Glutamatergic neuron (in vitro differentiated cells): ENCODE data around the gene SCAMP1. TPM values are rescaled to one million over a fixed set of nuclear protein-coding genes. Genes with fewer than 3 reads are reported as not detected.

Experiments
- DNase-seq: peaks from one replicate; pipeline ENCODE4 v3.0.0; 2022
- H3K27ac Mint-ChIP-seq: one replicate; pipeline ENCODE4 v1.8.0; 2020; ENCODE audit warnings: mild to moderate bottlenecking, mixed read lengths, inconsistent platforms; ENCODE audit not compliant: unreplicated experiment
- H3K27me3 Mint-ChIP-seq: one replicate; pipeline ENCODE4 v1.8.0; 2020; ENCODE audit warnings: mild to moderate bottlenecking, moderate library complexity, mixed read lengths, inconsistent platforms; ENCODE audit not compliant: unreplicated experiment
- H3K36me3 Mint-ChIP-seq: one replicate; pipeline ENCODE4 v1.8.0; 2020; ENCODE audit warnings: mild to moderate bottlenecking, mixed read lengths, inconsistent platforms; ENCODE audit not compliant: unreplicated experiment
- H3K4me1 Mint-ChIP-seq: one replicate; pipeline ENCODE4 v1.8.0; 2020; ENCODE audit warnings: mild to moderate bottlenecking, low read depth, mixed read lengths, inconsistent platforms; ENCODE audit not compliant: unreplicated experiment
- H3K4me3 Mint-ChIP-seq: one replicate; pipeline ENCODE4 v1.8.0; 2020; ENCODE audit warnings: mild to moderate bottlenecking, mixed read lengths, inconsistent platforms; ENCODE audit not compliant: unreplicated experiment
- H3K9me3 Mint-ChIP-seq: one replicate; pipeline ENCODE4 v1.8.0; 2020; ENCODE audit warnings: mild to moderate bottlenecking, moderate library complexity, mixed read lengths, inconsistent platforms; ENCODE audit not compliant: unreplicated experiment
- total RNA-seq: library from RNA; stranded (reverse); fragmentation: NEBNext Ultra II Directional; extraction: Animal tissue kit (Norgen Biotek cat#: 25700); gene quantifications from one replicate; pipeline ENCODE4 v1.2.1, GENCODE V29; 2021; ENCODE audit not compliant: unreplicated experiment
- TF ChIP-seq, protein P1 (sequence below): fragments of 200-600 bp; sonication (generic); IDR thresholded peaks from one replicate; pipeline ENCODE4 v1.5.0; 2021; ENCODE audit not compliant: partially characterized antibody, unreplicated experiment

The SCAMP1 gene
- total RNA-seq, 1 donor from 2014 or later, result 36.2 TPM

DNA sequence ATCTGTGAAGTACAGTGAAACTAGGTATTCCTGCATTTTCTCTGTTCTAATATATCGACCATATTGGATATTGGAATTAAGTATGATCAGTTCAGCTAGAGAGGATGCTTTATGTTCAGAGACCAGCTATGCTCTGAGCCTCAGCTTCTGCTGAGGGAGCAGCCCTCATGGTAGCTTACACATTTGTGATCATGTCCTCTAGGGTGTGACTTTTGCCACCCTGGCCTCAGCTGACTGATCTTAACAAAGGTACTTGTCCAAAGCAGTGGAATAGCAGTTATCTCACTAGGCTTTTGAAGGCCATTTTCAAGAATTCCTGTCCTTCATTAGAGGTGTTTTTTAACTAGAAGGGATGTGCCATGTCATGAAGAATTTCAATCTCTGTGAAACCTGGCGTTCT lies 9.3 kb downstream of the SCAMP1 start:
- no peaks in the 10 kb centered on the region for H3K9me3 Mint-ChIP-seq
- H3K4me3 Mint-ChIP-seq, result no peak overlapping the region
- H3K36me3 Mint-ChIP-seq, result no peaks in the 10 kb centered on the region
- H3K4me1 Mint-ChIP-seq, result no peaks in the 10 kb centered on the region
- no peaks in the 10 kb centered on the region for H3K27me3 Mint-ChIP-seq
- DNase-seq, result no peak
- TF ChIP-seq, protein P1, sequence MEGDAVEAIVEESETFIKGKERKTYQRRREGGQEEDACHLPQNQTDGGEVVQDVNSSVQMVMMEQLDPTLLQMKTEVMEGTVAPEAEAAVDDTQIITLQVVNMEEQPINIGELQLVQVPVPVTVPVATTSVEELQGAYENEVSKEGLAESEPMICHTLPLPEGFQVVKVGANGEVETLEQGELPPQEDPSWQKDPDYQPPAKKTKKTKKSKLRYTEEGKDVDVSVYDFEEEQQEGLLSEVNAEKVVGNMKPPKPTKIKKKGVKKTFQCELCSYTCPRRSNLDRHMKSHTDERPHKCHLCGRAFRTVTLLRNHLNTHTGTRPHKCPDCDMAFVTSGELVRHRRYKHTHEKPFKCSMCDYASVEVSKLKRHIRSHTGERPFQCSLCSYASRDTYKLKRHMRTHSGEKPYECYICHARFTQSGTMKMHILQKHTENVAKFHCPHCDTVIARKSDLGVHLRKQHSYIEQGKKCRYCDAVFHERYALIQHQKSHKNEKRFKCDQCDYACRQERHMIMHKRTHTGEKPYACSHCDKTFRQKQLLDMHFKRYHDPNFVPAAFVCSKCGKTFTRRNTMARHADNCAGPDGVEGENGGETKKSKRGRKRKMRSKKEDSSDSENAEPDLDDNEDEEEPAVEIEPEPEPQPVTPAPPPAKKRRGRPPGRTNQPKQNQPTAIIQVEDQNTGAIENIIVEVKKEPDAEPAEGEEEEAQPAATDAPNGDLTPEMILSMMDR, result no peak
- no peak overlapping the region for H3K27ac Mint-ChIP-seq

DNA sequence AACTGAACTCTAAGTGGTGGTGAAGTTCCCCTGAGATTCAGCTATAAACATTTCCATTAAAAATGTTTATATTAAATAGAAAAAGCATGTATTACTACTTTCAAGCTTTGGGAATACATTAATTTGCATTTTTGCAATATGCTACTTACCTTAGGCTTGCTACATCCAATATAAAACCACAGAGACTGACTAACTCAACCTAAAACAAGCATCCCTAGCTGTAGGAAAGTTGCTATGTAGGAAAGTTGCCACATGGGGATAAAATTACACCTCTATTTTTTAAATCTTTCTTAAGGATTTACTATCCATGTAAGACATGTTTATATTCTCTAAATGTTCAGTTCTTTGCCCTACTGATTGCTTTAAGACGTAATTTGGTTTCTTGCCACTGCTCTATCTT lies 12.8 kb downstream of the SCAMP1 start:
- no peak for DNase-seq
- no peaks in the 10 kb centered on the region for H3K9me3 Mint-ChIP-seq
- no peaks in the 10 kb centered on the region for H3K4me1 Mint-ChIP-seq
- no peak overlapping the region for H3K27ac Mint-ChIP-seq
- H3K27me3 Mint-ChIP-seq, result no peaks in the 10 kb centered on the region
- no peaks in the 10 kb centered on the region for H3K36me3 Mint-ChIP-seq
- TF ChIP-seq, protein P1, result no peak
- H3K4me3 Mint-ChIP-seq, result no peak overlapping the region

DNA sequence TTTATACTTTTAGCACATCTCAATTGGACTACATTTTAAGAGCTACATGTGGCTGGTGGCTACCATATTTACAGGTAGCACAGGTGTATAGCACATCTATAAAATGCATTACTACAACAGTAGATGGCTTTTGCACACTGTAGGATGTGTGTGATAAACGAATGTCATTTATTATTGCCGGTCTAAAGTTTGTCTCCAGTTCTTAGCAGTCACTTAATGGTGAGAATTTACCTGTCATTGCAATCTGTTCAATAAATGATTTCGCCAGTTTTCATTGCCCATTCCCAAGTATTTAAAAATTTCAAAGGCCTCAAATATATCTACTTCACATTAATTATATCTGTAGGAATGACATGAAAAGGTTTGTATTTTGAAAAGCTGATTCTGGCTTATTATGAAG lies 15.9 kb downstream of the SCAMP1 start:
- H3K9me3 Mint-ChIP-seq, result no peaks in the 10 kb centered on the region
- no peak for DNase-seq
- H3K27me3 Mint-ChIP-seq, result no peaks in the 10 kb centered on the region
- H3K4me1 Mint-ChIP-seq, result no peaks in the 10 kb centered on the region
- H3K36me3 Mint-ChIP-seq, result no peaks in the 10 kb centered on the region
- H3K4me3 Mint-ChIP-seq, result no peak overlapping the region
- H3K27ac Mint-ChIP-seq, result no peak overlapping the region
- TF ChIP-seq, protein P1, result no peak

DNA sequence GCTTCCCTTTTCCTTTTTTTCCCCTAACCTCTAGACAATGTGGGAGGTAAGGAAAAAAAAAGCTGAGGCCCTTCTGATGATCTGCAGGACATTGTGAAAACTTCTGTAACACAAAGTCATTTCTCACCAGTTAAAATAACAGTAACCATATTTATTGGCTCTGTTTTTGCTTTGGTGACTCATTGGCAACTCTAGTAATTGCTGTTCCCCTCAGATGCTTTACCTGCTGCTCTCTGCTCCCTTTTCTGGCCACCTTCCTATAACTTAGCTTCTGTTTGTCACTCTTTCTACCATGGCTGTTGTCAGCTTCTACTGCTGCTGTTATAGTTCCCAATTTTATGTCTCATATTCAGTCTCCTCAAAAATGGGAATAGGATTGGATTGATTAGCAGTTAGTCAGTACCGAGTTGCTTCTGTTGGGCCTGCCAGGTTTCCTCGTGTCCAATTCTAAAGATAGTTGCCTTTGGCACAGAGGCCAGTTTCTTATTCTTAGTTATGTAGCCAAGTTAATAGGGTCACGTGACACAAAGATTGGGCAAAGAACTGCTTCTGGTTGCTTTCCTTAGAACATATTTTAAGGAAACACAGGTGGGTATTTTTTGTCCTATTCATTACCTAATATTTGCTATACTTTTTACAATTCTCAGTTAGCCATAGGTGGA lies 16.8 kb downstream of the SCAMP1 start:
- Mint-ChIP-seq H3K27ac (no peak overlapping the region), H3K4me3 (no peak overlapping the region), H3K4me1 (no peaks in the 10 kb centered on the region), H3K27me3 (no peaks in the 10 kb centered on the region), H3K36me3 (no peaks in the 10 kb centered on the region), H3K9me3 (no peaks in the 10 kb centered on the region)
- TF ChIP-seq, protein P1, result no peak
- no peak for DNase-seq

DNA sequence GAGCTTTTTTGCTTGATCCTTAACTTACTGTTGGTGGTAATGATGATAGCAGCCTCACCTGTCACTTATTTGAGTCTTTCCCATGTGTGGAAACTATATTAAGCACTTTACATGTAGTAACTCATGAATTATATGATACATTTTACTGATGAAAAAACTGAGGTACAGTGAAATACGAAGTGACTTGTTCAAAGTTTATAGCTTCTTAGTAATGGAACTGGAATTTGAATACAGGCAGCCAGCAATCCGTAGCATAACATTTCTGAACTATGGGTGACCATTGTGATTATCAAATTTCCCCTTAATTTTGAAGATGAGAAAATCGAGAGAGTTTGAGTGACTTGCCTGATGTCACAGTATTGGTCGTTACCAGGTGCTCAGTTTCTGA lies 17.3 kb downstream of the SCAMP1 start:
- Mint-ChIP-seq H3K4me3 (no peak overlapping the region), H3K27me3 (no peaks in the 10 kb centered on the region), H3K4me1 (no peaks in the 10 kb centered on the region), H3K36me3 (no peaks in the 10 kb centered on the region), H3K27ac (no peak overlapping the region), H3K9me3 (no peaks in the 10 kb centered on the region)
- TF ChIP-seq, protein P1, result no peak
- DNase-seq, result no peak
